Mucosa of descending colon (tissue), 3 donors: Measurements from ENCODE around the gene IGSF8. TPM values are rescaled to one million over a fixed set of nuclear protein-coding genes. Genes with fewer than 3 reads are reported as not detected.

Experiments
- ATAC-seq: fragments of 200-7000 bp; cut with Tn5 transposase; one replicate; pipeline ENCODE4 v1.9.1; 2020; ENCODE audit warnings: mild to moderate bottlenecking, moderate library complexity
- DNase-seq, 3 donors: peaks; one replicate each; pipeline ENCODE4 v3.0.0-alpha.2; 2020
- H3K36me3 ChIP-seq: fragments of 200-600 bp; one replicate; pipeline ENCODE4 v1.8.0; 2021; ENCODE audit warnings: low read depth, mild to moderate bottlenecking
- H3K4me1 ChIP-seq: fragments of 200-600 bp; one replicate; pipeline ENCODE4 v1.8.0; 2021; ENCODE audit warnings: low read depth, mild to moderate bottlenecking
- H3K4me3 ChIP-seq: fragments of 200-600 bp; one replicate; pipeline ENCODE4 v1.8.0; 2021; ENCODE audit warnings: mild to moderate bottlenecking
- H3K9me3 ChIP-seq: fragments of 200-600 bp; one replicate; pipeline ENCODE4 v1.8.0; 2021; ENCODE audit warnings: mild to moderate bottlenecking
- CTCF ChIP-seq: fragments of 200-600 bp; IDR thresholded peaks from one replicate; pipeline ENCODE4 v1.8.0; 2022; ENCODE audit warnings: antibody characterized with exemption, mild to moderate bottlenecking
- intact Hi-C, 2 donors: fragments of 100-400 bp; cut with DNase I in 1 of 2; cut with micrococcal nuclease in 1 of 2; formaldehyde crosslinking; loops; one replicate each; pipeline versions ENCODE4 v1.11.0 to v1.11.1; 2022; cut with DNase I, micrococcal nuclease
- total RNA-seq, 3 donors: library from RNA; stranded (reverse); fragmentation: NEBNext Ultra II Directional in 2 of 3; extraction: Animal tissue kit (Norgen Biotek cat#: 25700) in 2 of 3; gene quantifications; one replicate each; pipeline versions ENCODE4 v1.2.1 to v1.2.4, GENCODE V29; 2021 to 2023
- donor health status: DM: no; HTN: no; CAD: no; lungs with moderate emphysema.
- donor health status: DM: no; HTN: no; CAD: no.
- donor health status: DM: no; HTN: yes; CAD: no.

Gene IGSF8
- total RNA-seq, 3 donors from 2014 or later = 38.3 to 65.0 (median 39.1) TPM

- no peaks in the 10 kb centered on the region for H3K36me3 ChIP-seq
- H3K9me3 ChIP-seq = no peaks in the 10 kb centered on the region
- intact Hi-C loops = no loop called here
- peaks cover 5% of the 10 kb centered on the region for H3K4me1 ChIP-seq
- no peak for DNase-seq
- no peak overlapping the region for H3K4me3 ChIP-seq
- TF ChIP-seq CTCF = no peak
- no peak for ATAC-seq
Observed at GRCh38 chr1:160048335-160048734, 50.1 kb downstream of the IGSF8 start.

- H3K4me1 ChIP-seq = peaks cover 5% of the 10 kb centered on the region
- no peak for DNase-seq
- no peak for ATAC-seq
- no peaks in the 10 kb centered on the region for H3K9me3 ChIP-seq
- H3K36me3 ChIP-seq = no peaks in the 10 kb centered on the region
- H3K4me3 ChIP-seq = no peak overlapping the region
- intact Hi-C loops = no loop called here
- TF ChIP-seq CTCF = no peak
Observed at GRCh38 chr1:160047111-160047991, 51.1 kb downstream of the IGSF8 start.

GRCh38 chr1:160046494-160047110 is 51.8 kb downstream of the IGSF8 start:
- Histone ChIP-seq H3K4me3 (no peak overlapping the region), H3K36me3 (no peaks in the 10 kb centered on the region), H3K9me3 (no peaks in the 10 kb centered on the region), H3K4me1 (peaks cover 5% of the 10 kb centered on the region)
- ATAC-seq = peak; percentile 77
- peak; percentile 35 to 53 (median 45) for DNase-seq
- TF ChIP-seq CTCF = no peak
- intact Hi-C loops = no loop called here

- DNase-seq (no peak), ATAC-seq (no peak)
- Histone ChIP-seq H3K4me3 (no peak overlapping the region), H3K4me1 (peaks cover 5% of the 10 kb centered on the region), H3K36me3 (no peaks in the 10 kb centered on the region), H3K9me3 (no peaks in the 10 kb centered on the region)
- no peak for TF ChIP-seq CTCF
- intact Hi-C loops = no loop called here
Observed at GRCh38 chr1:160045653-160046052, 52.8 kb downstream of the IGSF8 start.

GRCh38 chr1:160043543-160043942 is 54.9 kb downstream of the IGSF8 start:
- ATAC-seq (no peak), DNase-seq (no peak)
- no peak overlapping the region for H3K4me3 ChIP-seq
- no peaks in the 10 kb centered on the region for H3K9me3 ChIP-seq
- peaks cover 5% of the 10 kb centered on the region for H3K4me1 ChIP-seq
- H3K36me3 ChIP-seq = no peaks in the 10 kb centered on the region
- intact Hi-C loops = no loop called here
- TF ChIP-seq CTCF = no peak

Other genes starting within 250 kb of the IGSF8 start
- not detected for gene VSIG8, start 236.0 kb downstream of the IGSF8 start, total RNA-seq
- gene CFAP45, start 198.5 kb downstream of the IGSF8 start, total RNA-seq = under 1 TPM in 2 of 3 donors, not detected in 1; 0.36 to 0.57 TPM
- 100 to 1,000 TPM; 137 to 296 (median 264) TPM for gene TAGLN2, start 173.1 kb downstream of the IGSF8 start, total RNA-seq
- 10 to 100 TPM; 21.5 to 70.8 (median 25.9) TPM for gene IGSF9, start 153.0 kb downstream of the IGSF8 start, total RNA-seq
- not detected for gene SLAMF9, start 144.4 kb downstream of the IGSF8 start, total RNA-seq
- gene PIGM, start 66.6 kb downstream of the IGSF8 start, total RNA-seq = 1 to 10 TPM; 5.0 to 6.3 (median 5.9) TPM
- gene KCNJ10, start 28.5 kb downstream of the IGSF8 start, total RNA-seq = under 1 TPM; 0.23 to 0.73 (median 0.27) TPM
- under 1 TPM in 1 of 3 donors, not detected in 2; 0.47 TPM for gene KCNJ9, start 17.1 kb downstream of the IGSF8 start, total RNA-seq
- gene ATP1A2, start 17.1 kb upstream of the IGSF8 start, total RNA-seq = 100 to 1,000 TPM in 1 of 3 donors, 1 to 10 TPM in 2; 2.6 to 124 (median 4.0) TPM
- gene ATP1A4, start 53.0 kb upstream of the IGSF8 start, total RNA-seq = under 1 TPM in 1 of 3 donors, not detected in 2; 0.16 TPM
- under 1 TPM in 2 of 3 donors, not detected in 1; 0.34 to 0.82 TPM for gene CASQ1, start 92.0 kb upstream of the IGSF8 start, total RNA-seq
- gene PEA15, start 106.8 kb upstream of the IGSF8 start, total RNA-seq = 100 to 1,000 TPM in 1 of 3 donors, 10 to 100 TPM in 2; 31.6 to 125 (median 36.6) TPM
- gene DCAF8, start 163.9 kb upstream of the IGSF8 start, total RNA-seq = 100 to 1,000 TPM in 2 of 3 donors, 10 to 100 TPM in 1; 96.7 to 146 (median 123) TPM
- gene PEX19, start 186.5 kb upstream of the IGSF8 start, total RNA-seq = 10 to 100 TPM; 53.7 to 82.0 (median 76.3) TPM
- 100 to 1,000 TPM; 141 to 165 (median 151) TPM for gene COPA, start 244.6 kb upstream of the IGSF8 start, total RNA-seq
- 100 to 1,000 TPM in 1 of 3 donors, 10 to 100 TPM in 2; 70.4 to 104 (median 95.8) TPM for gene NCSTN, start 244.8 kb upstream of the IGSF8 start, total RNA-seq